ENCODE data around the gene FRMD4A.

DNA sequence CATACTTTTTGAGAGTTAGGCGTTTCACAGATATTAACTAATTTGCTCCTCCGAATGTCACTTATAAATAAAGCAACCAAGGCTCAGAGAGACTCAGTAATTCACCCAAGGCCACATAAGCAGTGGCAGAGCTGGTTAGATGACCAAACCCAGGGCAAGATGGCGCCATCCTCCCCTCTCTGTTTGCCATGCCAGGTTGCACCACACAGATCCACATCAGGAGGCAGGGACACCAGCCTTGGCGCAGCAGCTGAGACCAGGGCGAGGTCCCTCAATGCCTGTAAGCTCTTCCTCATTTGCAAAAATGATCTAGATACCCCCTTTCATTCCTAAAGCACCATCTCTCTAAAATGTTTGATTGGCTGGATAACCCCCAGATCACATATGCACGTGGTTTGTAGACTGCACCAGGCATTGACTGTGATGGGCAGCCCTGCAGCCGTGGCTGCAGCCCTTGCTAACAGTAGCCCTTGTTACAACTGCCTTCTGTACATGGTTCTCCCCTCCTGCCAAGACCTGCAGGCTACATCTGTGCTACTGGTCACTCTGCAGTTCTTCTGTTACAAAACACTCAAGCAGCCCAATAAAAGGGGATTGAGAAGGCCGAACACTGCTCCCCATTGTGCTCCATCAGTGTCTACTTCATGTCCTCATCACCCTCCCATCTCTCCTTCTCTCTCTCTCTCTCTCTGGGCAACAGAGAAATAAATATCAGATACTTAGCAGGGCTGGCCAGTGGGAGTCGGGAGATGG is 445.3 kb downstream of the FRMD4A start:
- TF ChIP-seq CTCF (IDR thresholded peaks at IDR 0.05; ENCODE audit: low read depth, low read length) (no peak), POLR2A (IDR thresholded peaks at IDR 0.05; ENCODE audit: extremely low read depth, insufficient read length) (no peak), MAX (IDR thresholded peaks at IDR 0.05; ENCODE audit: low read depth, low read length) (no peak), MYC (IDR thresholded peaks at IDR 0.05; ENCODE audit: low read depth, low read length) (no peak)

All from NB4 (cell line).